HG03103 (cell line): ENCODE data around the gene TNS3.
"Not testable (repeated sequence)": the region's sequence is repeated elsewhere in the genome, so short reads cannot be mapped to it uniquely, and the experiment has no call there.

ENCODE experiments used
- ATAC-seq: cut with Tn5 transposase; IDR thresholded peaks from one replicate; pipeline ENCODE4 v1.9.1; 2021; ENCODE audit warnings: low read depth; ENCODE audit not compliant: unreplicated experiment

The TNS3 gene

GRCh38 chr7:47581804-47582763 is at the start of gene TNS3:
Gene TNS3 (minus strand): TSS chr7:47582111. CDS start chr7:47439636, 142,475 bp downstream.
- ATAC-seq, result no peak

- ATAC-seq, result no peak
These were observed 49.8 kb upstream of the TNS3 start for GRCh38 chr7:47631711-47632110.

GRCh38 chr7:47627580-47628283 is 45.8 kb upstream of the TNS3 start:
- ATAC-seq, result peak; percentile 78

- no peak for ATAC-seq
These were observed 44.2 kb upstream of the TNS3 start for GRCh38 chr7:47625861-47626715.

- no peak for ATAC-seq
These were observed 42.8 kb upstream of the TNS3 start for GRCh38 chr7:47624689-47625088.

- no peak for ATAC-seq
These were observed 41.2 kb upstream of the TNS3 start for GRCh38 chr7:47622946-47623640.

GRCh38 chr7:47622586-47622945 is 40.7 kb upstream of the TNS3 start:
- no peak for ATAC-seq

GRCh38 chr7:47621979-47622561 is 40.2 kb upstream of the TNS3 start:
- ATAC-seq, result no peak

- ATAC-seq, result no peak
These were observed 39.4 kb upstream of the TNS3 start for GRCh38 chr7:47621347-47621746.

- ATAC-seq, result no peak
These were observed 37.9 kb upstream of the TNS3 start for GRCh38 chr7:47619806-47620205.

- no peak for ATAC-seq
These were observed 35.2 kb upstream of the TNS3 start for GRCh38 chr7:47617131-47617530.

GRCh38 chr7:47614450-47614849 is 32.5 kb upstream of the TNS3 start:
- ATAC-seq, result no peak

- ATAC-seq, result no peak
These were observed 29.2 kb upstream of the TNS3 start for GRCh38 chr7:47611045-47611511.

GRCh38 chr7:47610506-47611044 is 28.7 kb upstream of the TNS3 start:
- no peak for ATAC-seq

- ATAC-seq, result no peak
These were observed 28.0 kb upstream of the TNS3 start for GRCh38 chr7:47609803-47610452.

GRCh38 chr7:47606593-47607046 is 24.7 kb upstream of the TNS3 start:
- not testable (repeated sequence) for ATAC-seq

GRCh38 chr7:47605816-47606575 is 24.1 kb upstream of the TNS3 start:
- no peak for ATAC-seq

- ATAC-seq, result no peak
These were observed 22.6 kb upstream of the TNS3 start for GRCh38 chr7:47604496-47604890.
